Osteocyte (in vitro differentiated cells): ENCODE results near the gene PUM2. TPM values are rescaled to one million over a fixed set of nuclear protein-coding genes. Genes with fewer than 3 reads are reported as not detected.

Experiments used
- DNase-seq: peaks from one replicate; pipeline ENCODE4 v3.0.0; 2021; ENCODE audit warnings: mixed read lengths; ENCODE audit not compliant: unreplicated experiment; ENCODE audit errors: extremely low spot score
- H3K27ac Mint-ChIP-seq: one replicate; pipeline ENCODE4 v1.8.0; 2021; ENCODE audit warnings: mild to moderate bottlenecking, mixed read lengths; ENCODE audit not compliant: unreplicated experiment
- H3K27me3 Mint-ChIP-seq: one replicate; pipeline ENCODE4 v1.8.0; 2021; ENCODE audit warnings: mixed read lengths; ENCODE audit not compliant: unreplicated experiment
- H3K36me3 Mint-ChIP-seq: one replicate; pipeline ENCODE4 v1.8.0; 2021; ENCODE audit warnings: mixed read lengths; ENCODE audit not compliant: unreplicated experiment
- H3K4me1 Mint-ChIP-seq: one replicate; pipeline ENCODE4 v1.8.0; 2021; ENCODE audit warnings: mixed read lengths; ENCODE audit not compliant: unreplicated experiment
- H3K4me3 Mint-ChIP-seq: one replicate; pipeline ENCODE4 v1.8.0; 2021; ENCODE audit warnings: mild to moderate bottlenecking, moderate library complexity, mixed read lengths; ENCODE audit not compliant: unreplicated experiment
- H3K9me3 Mint-ChIP-seq: one replicate; pipeline ENCODE4 v1.8.0; 2021; ENCODE audit warnings: mixed read lengths; ENCODE audit not compliant: unreplicated experiment
- long read RNA-seq: library from polyadenylated mRNA; unstranded; transcript quantifications from one replicate; pipeline ENCODE4 v2.0.0, GENCODE V29; 2021
- total RNA-seq: library from RNA; stranded (reverse); gene quantifications from 2 replicates; pipeline ENCODE4 v1.2.1, GENCODE V29; 2021
- TF ChIP-seq, protein P1 (sequence below): fragments of 200-600 bp; sonication (generic); IDR thresholded peaks from 2 replicates; pipeline ENCODE4 v1.5.0; 2021; ENCODE audit warnings: antibody characterized with exemption, mild to moderate bottlenecking, moderate library complexity

PUM2 gene, protein sequence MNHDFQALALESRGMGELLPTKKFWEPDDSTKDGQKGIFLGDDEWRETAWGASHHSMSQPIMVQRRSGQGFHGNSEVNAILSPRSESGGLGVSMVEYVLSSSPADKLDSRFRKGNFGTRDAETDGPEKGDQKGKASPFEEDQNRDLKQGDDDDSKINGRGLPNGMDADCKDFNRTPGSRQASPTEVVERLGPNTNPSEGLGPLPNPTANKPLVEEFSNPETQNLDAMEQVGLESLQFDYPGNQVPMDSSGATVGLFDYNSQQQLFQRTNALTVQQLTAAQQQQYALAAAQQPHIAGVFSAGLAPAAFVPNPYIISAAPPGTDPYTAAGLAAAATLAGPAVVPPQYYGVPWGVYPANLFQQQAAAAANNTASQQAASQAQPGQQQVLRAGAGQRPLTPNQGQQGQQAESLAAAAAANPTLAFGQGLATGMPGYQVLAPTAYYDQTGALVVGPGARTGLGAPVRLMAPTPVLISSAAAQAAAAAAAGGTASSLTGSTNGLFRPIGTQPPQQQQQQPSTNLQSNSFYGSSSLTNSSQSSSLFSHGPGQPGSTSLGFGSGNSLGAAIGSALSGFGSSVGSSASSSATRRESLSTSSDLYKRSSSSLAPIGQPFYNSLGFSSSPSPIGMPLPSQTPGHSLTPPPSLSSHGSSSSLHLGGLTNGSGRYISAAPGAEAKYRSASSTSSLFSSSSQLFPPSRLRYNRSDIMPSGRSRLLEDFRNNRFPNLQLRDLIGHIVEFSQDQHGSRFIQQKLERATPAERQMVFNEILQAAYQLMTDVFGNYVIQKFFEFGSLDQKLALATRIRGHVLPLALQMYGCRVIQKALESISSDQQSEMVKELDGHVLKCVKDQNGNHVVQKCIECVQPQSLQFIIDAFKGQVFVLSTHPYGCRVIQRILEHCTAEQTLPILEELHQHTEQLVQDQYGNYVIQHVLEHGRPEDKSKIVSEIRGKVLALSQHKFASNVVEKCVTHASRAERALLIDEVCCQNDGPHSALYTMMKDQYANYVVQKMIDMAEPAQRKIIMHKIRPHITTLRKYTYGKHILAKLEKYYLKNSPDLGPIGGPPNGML
- 82.2 and 86.4 TPM in 2 replicates for total RNA-seq
- long read RNA-seq, partial matches to known transcripts: 13 of 31 reads
- long read RNA-seq, other reads (novel, unspliced or antisense): 17 of 31 reads

DNA sequence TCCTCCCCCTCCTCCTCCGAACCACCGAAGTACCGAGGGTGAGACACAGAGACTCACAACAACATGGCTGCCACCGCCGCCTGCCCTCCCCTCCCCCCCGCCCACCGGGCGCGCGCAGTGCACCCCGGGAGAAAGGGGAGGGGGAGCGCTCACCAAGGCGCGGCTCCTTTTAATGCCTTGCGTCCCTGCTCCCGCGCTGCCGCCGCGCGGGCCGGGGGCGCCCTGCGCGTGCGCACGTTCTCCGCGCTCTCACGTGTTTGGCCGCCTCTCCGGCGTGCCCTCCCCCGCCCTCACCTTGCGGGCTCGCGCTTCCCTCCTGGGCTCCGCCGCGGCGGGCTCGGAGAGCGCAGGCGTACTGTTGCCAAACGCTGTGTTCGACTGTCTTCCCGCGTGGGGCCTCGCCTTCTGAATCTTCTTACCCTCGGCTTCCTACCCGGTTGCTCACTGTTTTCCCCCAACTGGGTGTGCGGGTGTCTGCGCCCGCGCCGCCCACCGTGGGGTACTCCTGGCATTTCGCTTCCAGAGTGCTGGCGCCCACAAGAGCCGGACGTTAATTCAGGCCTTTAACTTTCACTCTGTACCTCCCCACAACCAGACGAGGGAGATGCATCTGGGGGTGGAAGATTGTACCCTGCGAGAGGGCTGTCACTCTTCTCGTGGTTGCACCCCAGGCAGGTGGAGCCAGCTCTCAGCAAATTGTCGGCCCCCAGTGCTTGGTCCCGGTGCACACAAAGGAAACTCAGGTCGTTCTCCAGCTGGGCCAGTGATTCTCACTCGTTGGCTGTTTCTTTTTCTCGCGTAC, at the start of gene PUM2:
Gene PUM2 (minus strand): TSS at position 92 of the 802 bp plus-strand sequence. CDS start 23,484 bp downstream, outside the sequence.
- peak within 1 kb of the TSS; percentile 81 for H3K27ac Mint-ChIP-seq
- H3K9me3 Mint-ChIP-seq: no peaks in the 10 kb centered on the region
- DNase-seq: peak; percentile 98
- TF ChIP-seq, protein P1, sequence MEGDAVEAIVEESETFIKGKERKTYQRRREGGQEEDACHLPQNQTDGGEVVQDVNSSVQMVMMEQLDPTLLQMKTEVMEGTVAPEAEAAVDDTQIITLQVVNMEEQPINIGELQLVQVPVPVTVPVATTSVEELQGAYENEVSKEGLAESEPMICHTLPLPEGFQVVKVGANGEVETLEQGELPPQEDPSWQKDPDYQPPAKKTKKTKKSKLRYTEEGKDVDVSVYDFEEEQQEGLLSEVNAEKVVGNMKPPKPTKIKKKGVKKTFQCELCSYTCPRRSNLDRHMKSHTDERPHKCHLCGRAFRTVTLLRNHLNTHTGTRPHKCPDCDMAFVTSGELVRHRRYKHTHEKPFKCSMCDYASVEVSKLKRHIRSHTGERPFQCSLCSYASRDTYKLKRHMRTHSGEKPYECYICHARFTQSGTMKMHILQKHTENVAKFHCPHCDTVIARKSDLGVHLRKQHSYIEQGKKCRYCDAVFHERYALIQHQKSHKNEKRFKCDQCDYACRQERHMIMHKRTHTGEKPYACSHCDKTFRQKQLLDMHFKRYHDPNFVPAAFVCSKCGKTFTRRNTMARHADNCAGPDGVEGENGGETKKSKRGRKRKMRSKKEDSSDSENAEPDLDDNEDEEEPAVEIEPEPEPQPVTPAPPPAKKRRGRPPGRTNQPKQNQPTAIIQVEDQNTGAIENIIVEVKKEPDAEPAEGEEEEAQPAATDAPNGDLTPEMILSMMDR: no peak
- H3K27me3 Mint-ChIP-seq: no peaks in the 10 kb centered on the region
- H3K4me1 Mint-ChIP-seq: peaks cover 36% of the 10 kb centered on the region
- H3K36me3 Mint-ChIP-seq: no peaks in the 10 kb centered on the region
- H3K4me3 Mint-ChIP-seq: peak within 1 kb of the TSS; percentile 93

DNA sequence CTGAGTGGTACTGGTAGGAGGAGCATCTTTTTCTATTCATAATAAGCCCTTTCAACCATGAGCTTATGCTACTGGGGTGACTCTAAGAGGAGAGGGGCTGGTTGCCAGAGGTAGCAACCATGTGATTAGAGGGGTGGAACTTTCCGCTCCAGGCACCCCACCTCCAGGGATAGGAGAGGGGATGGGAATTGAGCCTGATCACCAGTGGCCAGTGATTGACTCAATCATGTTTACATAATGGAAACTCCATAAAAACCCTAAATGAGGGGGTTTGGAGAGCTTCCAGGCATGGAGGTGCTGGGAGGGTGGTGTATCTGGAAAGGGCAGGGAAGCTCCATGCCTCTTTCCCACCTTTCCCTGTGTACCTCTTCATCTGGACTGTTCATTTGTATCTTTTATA, 49.7 kb upstream of the PUM2 start:
- H3K27ac Mint-ChIP-seq: no peak overlapping the region
- no peaks in the 10 kb centered on the region for H3K9me3 Mint-ChIP-seq
- peaks cover 4% of the 10 kb centered on the region for H3K36me3 Mint-ChIP-seq
- no peak for DNase-seq
- H3K27me3 Mint-ChIP-seq: peaks cover 19% of the 10 kb centered on the region
- TF ChIP-seq, protein P1: no peak
- H3K4me1 Mint-ChIP-seq: peaks cover 5% of the 10 kb centered on the region
- no peak overlapping the region for H3K4me3 Mint-ChIP-seq

DNA sequence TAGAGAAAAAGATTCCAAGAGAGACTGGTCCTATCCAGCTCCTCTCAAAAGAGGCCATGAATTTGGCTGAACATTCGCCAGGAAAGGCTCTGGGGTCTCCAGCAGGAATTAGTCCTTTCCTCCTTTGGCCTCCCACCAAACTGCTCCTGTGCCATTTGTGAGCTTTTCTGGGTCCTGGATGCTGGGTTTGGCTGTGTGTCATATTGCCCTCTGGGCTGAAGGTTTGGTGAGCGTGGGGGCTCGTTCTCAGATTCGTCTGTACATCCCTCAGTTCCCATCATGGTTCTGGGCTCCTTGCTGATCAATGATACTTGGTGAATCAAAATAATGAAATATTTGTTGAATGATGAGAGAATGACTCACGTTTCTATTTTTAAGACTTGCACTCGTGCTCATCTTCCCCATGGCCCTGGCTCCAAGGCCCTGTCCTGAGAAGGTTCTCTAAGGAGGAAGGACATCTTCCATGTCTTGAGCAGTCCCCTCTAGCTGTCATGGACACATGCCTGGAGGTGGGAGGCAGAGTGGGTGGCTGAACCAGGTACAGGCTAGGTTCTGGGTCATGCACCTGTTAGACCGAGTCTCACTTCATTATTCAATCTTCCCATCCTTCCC, 48.4 kb upstream of the PUM2 start:
- Mint-ChIP-seq H3K36me3 (no peaks in the 10 kb centered on the region), H3K27me3 (peaks cover 30% of the 10 kb centered on the region), H3K9me3 (no peaks in the 10 kb centered on the region), H3K27ac (no peak overlapping the region), H3K4me3 (no peak overlapping the region), H3K4me1 (peaks cover 5% of the 10 kb centered on the region)
- TF ChIP-seq, protein P1: no peak
- DNase-seq: no peak

DNA sequence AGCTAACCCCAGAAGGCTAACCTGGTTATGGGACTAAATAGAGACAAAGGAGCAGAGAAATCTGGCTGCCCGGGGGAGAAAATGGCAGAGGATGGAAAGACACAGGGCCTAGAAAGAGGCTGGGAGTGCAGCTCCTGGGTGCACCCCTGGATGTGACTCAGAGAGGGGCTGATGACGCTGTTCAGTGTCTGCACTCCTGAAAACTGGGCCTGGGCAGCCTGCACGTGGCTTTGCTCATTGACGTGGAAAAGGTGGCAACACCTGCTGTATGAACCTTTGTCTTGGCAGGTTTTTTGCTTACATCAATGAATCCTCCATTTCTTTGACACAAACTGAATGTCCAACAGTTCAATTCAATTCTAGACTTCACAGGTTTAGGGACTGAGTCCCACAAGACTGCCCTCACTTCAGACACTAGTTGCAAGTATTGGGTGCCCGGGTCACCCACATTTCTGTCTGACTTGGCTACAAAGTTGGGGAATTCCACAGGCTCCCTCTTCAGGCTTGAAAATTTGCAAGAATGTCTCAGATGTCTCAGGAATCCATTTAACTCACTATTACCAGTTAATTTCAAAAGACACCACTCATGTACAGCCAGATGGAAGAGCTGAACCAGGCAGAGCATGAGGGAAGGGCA, 47.3 kb upstream of the PUM2 start:
- H3K9me3 Mint-ChIP-seq: no peaks in the 10 kb centered on the region
- peak; percentile 60 for DNase-seq
- TF ChIP-seq, protein P1: no peak
- H3K4me1 Mint-ChIP-seq: peaks cover 5% of the 10 kb centered on the region
- no peak overlapping the region for H3K27ac Mint-ChIP-seq
- H3K4me3 Mint-ChIP-seq: no peak overlapping the region
- peaks cover 28% of the 10 kb centered on the region for H3K27me3 Mint-ChIP-seq
- H3K36me3 Mint-ChIP-seq: no peaks in the 10 kb centered on the region
